AG08395 (cell line): Measurements from ENCODE around the gene STRN3.
A peak's percentile ranks its signal among the peaks of the same experiment; 100 is the strongest.
"Not testable (repeated sequence)": the region's sequence is repeated elsewhere in the genome, so short reads cannot be mapped to it uniquely, and the experiment has no call there.

ENCODE experiments used
- DNase-seq: peaks from one replicate; pipeline ENCODE4 v3.0.0; 2012; ENCODE audit warnings: mixed read lengths, low spot score

The STRN3 gene

DNA sequence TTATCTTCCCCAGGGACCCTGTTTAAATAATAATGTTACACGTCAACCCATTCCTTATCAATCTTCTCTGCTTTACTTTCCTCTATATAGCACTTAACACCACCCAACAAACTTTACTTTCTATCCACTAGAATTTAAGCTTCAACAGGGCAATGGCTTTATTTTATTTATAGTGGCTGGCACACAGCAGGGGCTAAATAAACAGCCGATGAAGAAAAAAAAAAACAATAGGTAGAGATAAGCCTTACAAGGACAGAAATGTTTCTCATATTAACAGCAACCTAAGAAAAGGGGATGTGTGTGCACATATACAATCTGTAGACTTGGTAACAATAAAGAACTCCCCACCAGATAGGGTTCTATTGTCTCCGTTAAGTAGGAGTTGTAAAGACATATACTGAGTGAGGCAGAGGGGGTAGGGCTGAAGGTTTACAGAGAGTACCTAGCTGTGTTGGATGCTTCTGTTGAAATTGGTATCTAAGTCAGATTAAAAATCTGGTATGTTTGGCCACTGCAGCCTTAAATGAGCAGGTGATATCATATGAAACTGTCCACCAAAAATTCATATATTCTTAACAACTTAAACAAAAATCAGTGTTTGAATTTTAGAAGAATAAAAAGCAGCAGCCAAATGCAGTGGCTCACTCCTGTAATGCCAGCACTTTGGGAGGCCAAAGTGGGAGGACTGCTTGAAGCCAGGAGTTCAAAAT, 25.4 kb downstream of the STRN3 start:
- no peak for DNase-seq

DNA sequence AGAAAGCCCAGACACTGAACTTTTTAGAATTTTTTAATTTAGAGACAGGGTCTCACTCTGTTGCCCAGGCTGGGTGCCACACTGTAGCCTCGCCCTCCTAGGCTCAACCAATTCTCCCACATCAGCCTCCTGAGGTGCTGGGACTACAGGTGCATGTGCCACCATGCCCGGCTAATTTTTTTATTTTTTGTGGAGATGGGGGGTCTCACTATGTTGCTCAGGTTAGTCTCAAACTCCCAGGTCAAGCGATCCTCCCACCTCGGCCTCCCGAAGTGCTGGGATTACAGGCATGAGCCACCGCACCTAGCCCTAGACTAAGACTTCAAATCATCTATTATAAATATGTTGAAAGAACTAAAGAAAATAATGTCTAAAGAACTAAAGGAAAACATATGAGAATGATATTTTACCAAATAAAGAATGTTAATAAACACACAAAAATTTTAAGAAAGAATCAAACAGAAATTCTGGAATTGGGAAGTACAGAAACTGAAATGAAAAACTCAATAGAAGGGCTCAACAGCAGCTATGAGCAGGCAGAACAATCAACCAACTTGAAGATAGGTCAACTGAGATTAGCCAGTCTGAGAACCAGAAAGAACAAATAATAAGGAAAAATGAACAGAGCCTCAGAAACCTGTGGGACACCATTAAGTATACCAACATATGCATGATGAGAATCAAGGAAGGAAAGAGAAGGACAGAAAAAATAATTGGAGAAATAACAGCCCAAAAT, 27.0 kb downstream of the STRN3 start:
- no peak for DNase-seq

DNA sequence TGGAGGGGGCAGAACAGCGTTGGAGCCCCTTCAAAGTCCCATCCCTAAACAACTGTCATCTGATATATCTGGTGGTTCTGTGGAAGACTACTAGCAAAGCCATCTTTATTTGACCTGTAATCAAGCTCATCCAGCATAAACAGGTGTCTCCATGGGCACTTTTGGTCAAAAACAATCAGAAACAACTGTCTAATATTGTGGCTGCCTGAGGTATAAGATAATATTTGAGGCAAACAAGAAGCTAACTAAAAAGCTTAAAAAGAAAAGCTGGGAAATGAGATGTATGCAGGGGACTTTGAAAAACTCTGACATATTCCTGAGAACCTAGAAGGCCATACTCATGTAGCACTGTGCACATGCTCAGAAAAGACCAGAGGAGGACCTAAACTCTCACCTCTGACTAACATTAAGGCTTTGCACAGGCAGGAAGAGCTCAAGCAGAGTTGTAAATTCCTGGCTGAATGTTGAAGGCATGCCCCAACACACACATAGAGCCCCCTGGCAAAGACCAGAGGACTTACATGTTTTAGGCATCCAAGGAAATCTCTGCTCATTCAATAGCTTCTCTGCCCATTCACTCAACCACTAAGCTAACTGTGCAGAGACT, 28.0 kb downstream of the STRN3 start:
- no peak for DNase-seq

- DNase-seq = no peak
Observed at GRCh38 chr14:30996892-30997659, 29.1 kb downstream of the STRN3 start.

DNA sequence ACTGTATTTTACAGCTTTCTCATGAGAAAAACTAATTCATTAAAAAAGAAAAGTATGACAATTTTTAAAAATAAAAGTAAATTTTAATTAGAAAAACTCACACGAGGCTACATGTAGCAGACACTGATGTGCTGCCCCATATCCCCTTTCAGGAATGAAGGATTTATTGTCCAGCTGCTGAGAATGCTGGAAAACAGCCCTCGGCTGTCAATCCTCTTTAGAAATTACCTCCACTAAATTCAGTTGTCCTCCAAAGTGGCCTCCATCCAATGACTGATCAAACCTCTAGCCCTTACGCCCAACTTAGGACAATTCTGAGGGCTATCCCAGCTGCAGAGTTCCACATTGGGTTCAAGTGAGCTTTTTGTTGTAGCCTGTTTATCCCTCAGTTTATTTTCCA, 30.5 kb downstream of the STRN3 start:
- no peak for DNase-seq

DNA sequence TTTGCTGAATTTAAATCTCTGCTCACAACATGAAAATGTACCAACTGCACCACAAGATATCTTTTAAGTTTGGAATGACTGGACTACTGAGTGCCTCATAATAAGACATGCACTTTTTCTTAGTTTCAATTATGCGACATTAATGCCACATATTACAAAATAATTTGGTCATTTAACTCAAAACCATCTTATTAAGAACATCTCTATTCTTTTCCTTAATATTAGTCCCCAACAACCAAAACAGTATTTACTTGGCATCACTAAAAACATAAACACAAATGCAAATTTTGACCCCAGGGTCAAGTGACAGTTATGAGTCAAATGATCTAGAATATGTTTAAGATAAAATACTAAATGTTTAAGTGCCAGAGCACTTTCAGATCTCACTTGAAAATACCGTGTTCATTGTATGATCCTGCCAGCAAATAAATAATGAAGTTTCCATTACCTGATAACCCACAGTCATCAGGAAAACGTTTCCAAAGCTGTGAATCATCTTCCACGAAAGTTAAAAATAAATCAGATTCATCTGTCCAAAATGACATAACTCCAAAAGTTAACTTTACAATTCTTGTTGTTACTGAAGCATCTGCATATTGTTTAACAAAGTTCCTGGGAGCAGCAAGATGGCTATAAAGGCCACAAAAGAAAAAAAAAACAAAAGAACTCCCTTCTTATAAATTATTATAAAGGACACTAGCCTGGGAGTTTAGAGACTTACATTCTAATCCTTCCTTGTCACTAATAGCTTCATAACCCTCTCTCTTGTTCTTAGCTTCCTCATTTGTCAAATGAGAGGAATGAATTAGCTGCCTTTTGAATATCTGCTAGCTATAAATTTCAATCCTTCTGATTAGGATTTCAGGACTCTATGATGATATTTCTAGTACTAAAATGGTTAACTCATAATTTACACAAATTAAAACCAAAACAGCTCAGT, 31.2 kb downstream of the STRN3 start:
- peak; percentile 6 for DNase-seq

DNA sequence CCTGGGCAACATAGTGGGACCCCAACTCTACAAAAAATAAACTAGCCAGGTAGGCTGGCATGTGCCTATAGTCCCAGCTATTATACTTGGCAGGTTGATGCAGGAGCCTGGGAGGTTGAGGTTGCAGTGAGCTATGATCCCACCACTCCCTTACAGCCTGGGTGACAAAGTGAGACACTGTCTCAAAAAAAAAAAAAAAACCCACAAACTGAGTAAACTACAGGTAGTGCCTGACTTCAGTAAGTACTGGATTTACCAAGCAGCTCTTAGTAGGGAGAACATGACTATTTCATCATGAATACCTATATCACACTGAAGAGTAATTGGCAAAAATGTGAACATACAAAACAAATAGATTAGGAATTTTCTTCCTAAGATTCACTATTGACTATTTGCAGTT, 33.1 kb downstream of the STRN3 start:
- no peak for DNase-seq

- DNase-seq = no peak
Observed at GRCh38 chr14:30991408-30991807, 34.8 kb downstream of the STRN3 start.

GRCh38 chr14:30990770-30991169, 35.4 kb downstream of the STRN3 start:
- no peak for DNase-seq

DNA sequence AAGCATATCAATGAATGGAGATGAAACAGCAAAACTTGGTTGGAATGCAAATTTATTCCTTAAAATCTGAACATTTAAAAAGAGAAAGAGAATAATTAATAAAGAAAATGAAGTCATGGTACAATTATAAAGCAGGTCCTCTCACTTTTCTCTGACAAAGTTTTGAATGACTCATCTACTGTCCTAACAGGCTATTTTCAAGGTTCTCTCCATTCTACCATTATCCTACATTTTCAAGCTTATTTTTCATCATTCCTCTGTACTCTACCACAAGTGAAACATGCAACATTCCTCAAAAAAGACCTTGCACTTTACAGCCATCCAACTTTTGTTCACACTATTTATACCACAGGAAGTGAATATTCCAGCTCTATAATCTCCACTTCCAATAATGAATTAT, 37.7 kb downstream of the STRN3 start:
- DNase-seq = peak; percentile 36

GRCh38 chr14:30985796-30986195, 40.4 kb downstream of the STRN3 start:
- no peak for DNase-seq

DNA sequence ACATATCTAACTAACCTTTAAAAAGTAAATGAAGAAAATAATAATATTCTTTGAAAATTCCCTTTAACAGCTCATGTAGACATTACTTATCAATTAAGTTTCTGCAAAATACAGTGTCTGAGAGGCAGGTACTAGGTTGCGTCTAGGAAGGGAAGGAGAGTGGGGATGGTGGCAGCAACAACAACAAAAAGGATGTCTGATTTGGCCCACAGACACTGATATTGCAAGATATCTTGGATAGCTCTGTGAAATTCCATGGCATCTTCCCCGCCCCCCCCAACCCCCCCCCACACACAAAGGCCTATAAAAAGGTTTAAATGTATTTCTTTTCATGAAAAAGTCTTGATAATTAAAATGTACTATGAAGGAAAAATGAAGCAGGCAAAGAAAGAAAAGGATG, 42.3 kb downstream of the STRN3 start:
- DNase-seq = no peak

- DNase-seq = no peak
Observed at GRCh38 chr14:30982533-30982932, 43.6 kb downstream of the STRN3 start.

- DNase-seq = no peak
Observed at GRCh38 chr14:30980980-30981379, 45.2 kb downstream of the STRN3 start.

DNA sequence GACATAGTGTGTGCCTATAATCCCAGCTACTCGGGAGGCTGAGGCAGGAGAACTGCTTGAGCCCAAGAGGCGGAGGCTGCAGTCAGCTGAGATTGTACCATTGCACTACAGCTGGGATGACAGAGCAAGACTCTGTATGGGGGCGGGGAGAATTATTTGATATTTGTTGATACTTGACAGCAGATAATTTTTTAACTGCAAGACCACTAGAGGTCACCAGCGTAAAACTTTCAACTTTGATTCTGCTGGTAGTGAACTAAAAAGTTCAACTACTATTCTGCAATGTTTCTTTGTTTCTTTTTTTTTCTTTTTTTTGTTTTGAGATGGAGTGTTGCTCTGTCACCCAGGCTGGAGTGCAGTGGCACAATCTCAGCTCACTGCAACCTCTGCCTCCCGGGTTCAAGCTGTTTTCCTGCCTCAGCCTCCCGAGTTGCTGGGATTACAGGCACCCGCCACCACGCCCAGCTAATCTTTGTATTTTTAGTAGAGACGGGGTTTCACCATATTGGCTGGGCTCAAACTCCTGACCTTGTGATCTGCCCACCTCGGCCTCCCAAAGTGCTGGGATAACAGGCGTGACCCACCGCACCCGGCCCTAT, 46.0 kb downstream of the STRN3 start:
- peak; percentile 71 for DNase-seq

- DNase-seq = no peak
Observed at GRCh38 chr14:30977752-30978151, 48.4 kb downstream of the STRN3 start.

- DNase-seq = peak; percentile 5
Observed at GRCh38 chr14:30974628-30975027, 51.6 kb downstream of the STRN3 start.

DNA sequence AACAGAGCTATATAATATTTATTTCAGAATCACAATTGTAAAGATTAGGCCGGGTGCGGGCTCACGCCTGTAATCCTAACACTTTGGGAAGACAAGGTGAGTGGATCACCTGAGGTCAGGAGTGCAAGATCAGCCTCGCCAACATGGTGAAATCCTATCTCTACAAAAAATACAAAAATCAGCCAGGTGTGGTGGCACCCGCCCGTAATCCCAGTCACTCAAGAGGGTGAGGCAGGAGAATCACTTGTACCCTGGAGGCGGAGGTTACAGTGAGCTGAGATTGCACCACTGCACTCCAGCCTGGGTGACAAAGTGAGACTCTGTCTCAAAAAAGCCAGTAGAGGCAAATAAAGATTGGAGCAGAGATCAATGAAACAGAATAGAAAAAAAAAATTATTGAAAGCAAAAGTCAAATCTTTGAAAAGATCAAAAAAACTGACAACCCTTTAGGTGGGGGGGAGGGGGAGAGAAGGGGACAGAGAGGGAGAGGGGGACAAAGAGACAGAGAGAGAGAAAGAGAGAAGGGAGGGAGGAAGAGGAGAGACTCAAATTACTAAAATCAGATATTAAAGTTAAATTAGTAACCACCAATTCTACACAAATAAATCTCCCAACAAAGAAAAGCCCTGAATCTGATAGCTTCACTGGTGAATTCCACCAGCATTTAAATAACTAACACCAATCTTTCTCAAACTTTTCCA, 53.1 kb downstream of the STRN3 start:
- no peak for DNase-seq

DNA sequence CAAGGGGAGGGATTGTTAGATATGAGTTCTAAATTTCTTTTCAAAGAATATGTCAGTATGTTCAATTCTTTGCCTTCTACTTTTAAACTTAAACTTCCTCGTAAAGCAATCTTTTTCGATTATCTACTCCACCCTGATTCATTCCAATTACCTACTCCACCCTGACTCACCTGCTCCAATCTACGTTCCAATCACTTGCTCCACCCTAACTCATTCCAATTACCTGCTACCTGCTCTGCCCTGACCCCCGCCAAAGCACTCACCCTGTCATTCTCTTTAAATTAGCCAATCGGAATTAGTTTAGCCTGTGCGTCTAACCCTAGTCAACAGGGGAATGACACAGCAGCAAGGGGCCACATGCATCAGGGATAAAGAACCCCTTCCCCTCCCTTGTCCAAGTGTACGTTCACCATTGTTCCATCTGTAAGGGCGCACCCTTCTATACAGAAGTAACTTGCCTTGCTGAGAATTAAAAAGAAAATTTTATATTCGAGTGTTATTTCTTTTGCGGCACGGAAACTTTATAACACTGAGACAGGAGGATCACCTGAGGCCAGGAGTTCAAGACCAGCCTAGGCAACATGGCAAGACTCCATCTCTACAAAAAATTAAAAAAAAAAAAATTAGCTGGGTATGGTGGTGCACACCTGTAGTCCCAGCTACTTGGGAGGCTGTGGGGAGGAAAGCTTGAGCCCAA, 54.0 kb downstream of the STRN3 start:
- not testable (repeated sequence) for DNase-seq

DNA sequence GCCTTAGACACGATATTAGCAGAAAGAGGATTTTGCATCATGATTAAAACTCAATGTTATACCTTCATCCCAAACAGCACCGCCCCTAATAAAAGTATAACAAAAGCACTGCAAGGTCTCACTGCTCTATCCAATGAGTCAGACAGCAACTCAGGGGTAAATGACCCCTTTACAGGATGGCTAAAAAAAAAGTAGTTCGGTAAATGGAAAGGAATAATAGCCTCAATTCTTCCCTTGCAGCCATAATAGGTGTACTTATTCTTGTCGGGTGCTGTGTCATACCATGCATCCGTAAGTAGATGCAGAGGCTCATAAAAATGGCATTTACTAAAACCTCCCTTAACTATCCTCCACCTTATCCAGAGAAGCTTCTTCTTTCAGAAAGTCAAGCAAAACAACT, 54.6 kb downstream of the STRN3 start:
- no peak for DNase-seq
